ENCODE results near the gene DAGLA. TPM values are rescaled to one million over a fixed set of nuclear protein-coding genes. Genes with fewer than 3 reads are reported as not detected.

DAGLA gene
- total RNA-seq, 1 experiment from 2014 or later: 8.6 TPM

GRCh38 chr11:61715867-61716266 lies 35.7 kb downstream of the DAGLA start:
- TF ChIP-seq EZH2phosphoT487 (IDR thresholded peaks at IDR 0.05; ENCODE audit: borderline replicate concordance, low read length) (no peak), EZH2 (IDR thresholded peaks at IDR 0.05; ENCODE audit: low read length, unreplicated experiment) (no peak), CTCF (conservative IDR thresholded peaks at IDR 0.05; ENCODE audit: low read depth, low read length) (no peak)
- Histone ChIP-seq H3F3A (ENCODE audit: low read length, unreplicated experiment) (no peaks in the 10 kb centered on the region), H4K20me1 (ENCODE audit: low read length) (0 out of 2 replicates have a peak, but pooled peaks cover 3% of the 10 kb centered on the region), H3K9me3 (ENCODE audit: low read length) (no peaks in the 10 kb centered on the region), H3K79me2 (ENCODE audit: low read length) (0 out of 2 replicates have a peak, but pooled peaks cover 4% of the 10 kb centered on the region), H3K36me3 (ENCODE audit: low read depth, low read length) (no peaks in the 10 kb centered on the region), H3K4me1 (ENCODE audit: insufficient read depth, low read length) (no peaks in the 10 kb centered on the region), H3K4me2 (ENCODE audit: low read length) (no peak overlapping the region), H3K27ac (ENCODE audit: low read length) (no peak overlapping the region), H3K9me2 (replicated peaks; ENCODE audit: low read length) (no peaks in the 10 kb centered on the region), H3K27me3 (ENCODE audit: low read length) (no peaks in the 10 kb centered on the region), H3K4me3 (ENCODE audit: low read length) (no peak overlapping the region), H3K9ac (ENCODE audit: low read length) (no peak overlapping the region), H2AFZ (ENCODE audit: low read length) (no peak overlapping the region)
- ChIA-PET CTCF (interaction anchor here (0.6 kb wide), 1 partner anchor 54 kb away, joined by 4 read pairs; no protein-coding TSS in a partner anchor), POLR2A (ENCODE audit: unreplicated experiment) (no interaction called here)
- intact Hi-C loops (cut with micrococcal nuclease): no loop called here
- DNase-seq: no peak
- ATAC-seq: no peak
- no TSS peak for BruUV-seq (replicated peaks)

- Histone ChIP-seq H3K9me2 (replicated peaks; ENCODE audit: low read length) (no peaks in the 10 kb centered on the region), H3K4me1 (ENCODE audit: insufficient read depth, low read length) (no peaks in the 10 kb centered on the region), H2AFZ (ENCODE audit: low read length) (no peak overlapping the region), H3K9me3 (ENCODE audit: low read length) (no peaks in the 10 kb centered on the region), H3K27ac (ENCODE audit: low read length) (no peak overlapping the region), H4K20me1 (ENCODE audit: low read length) (0 out of 2 replicates have a peak, but pooled peaks cover 3% of the 10 kb centered on the region), H3K4me2 (ENCODE audit: low read length) (no peak overlapping the region), H3K36me3 (ENCODE audit: low read depth, low read length) (no peaks in the 10 kb centered on the region), H3F3A (ENCODE audit: low read length, unreplicated experiment) (no peaks in the 10 kb centered on the region), H3K4me3 (ENCODE audit: low read length) (no peak overlapping the region), H3K27me3 (ENCODE audit: low read length) (no peaks in the 10 kb centered on the region), H3K9ac (ENCODE audit: low read length) (no peak overlapping the region), H3K79me2 (ENCODE audit: low read length) (0 out of 2 replicates have a peak, but pooled peaks cover 4% of the 10 kb centered on the region)
- no peak for TF ChIP-seq CTCF (conservative IDR thresholded peaks at IDR 0.05; ENCODE audit: low read depth, low read length)
- TF ChIP-seq EZH2 (IDR thresholded peaks at IDR 0.05; ENCODE audit: low read length, unreplicated experiment): no peak
- TF ChIP-seq EZH2phosphoT487 (IDR thresholded peaks at IDR 0.05; ENCODE audit: borderline replicate concordance, low read length): no peak
- ChIA-PET POLR2A (ENCODE audit: unreplicated experiment) (no interaction called here), CTCF (no interaction called here)
- intact Hi-C loops (cut with micrococcal nuclease): no loop called here
- DNase-seq (no peak), ATAC-seq (no peak)
- BruUV-seq (replicated peaks): no TSS peak
These were observed 36.5 kb downstream of the DAGLA start for GRCh38 chr11:61716478-61717285.

Measured in PC-3 (cell line).